Measurements from ENCODE around the gene ZNF207.

DNA sequence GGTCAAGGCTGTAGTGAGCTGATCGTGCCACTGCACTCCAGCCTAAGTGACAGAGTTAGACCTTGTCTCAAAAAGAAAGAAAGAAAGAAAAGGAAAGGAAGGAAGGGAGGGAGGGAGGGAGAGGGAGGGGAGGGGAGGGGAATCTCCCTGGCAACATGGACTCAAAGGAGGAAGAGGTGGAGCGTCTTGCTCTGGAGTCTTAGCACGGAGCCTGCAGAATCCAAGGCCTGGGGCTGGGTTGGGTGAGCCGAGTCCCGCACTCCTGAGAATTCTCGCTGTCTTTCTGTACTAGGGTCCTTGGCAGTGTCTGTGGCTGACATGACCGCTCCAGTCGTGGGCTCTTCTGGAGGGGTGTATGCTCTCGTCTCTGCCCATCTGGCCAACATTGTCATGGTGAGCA, 44.9 kb upstream of the ZNF207 start:
- TF ChIP-seq CTCF (IDR thresholded peaks at IDR 0.05) (no peak), EZH2 (IDR thresholded peaks at IDR 0.05; ENCODE audit: borderline replicate concordance, insufficient read depth, low read depth, low read length, poor library complexity, severe bottlenecking) (no peak)

Data from B cell (primary cell).